Esophagus muscularis mucosa (tissue), 4 donors: ENCODE results near the gene LMOD1. TPM values are rescaled to one million over a fixed set of nuclear protein-coding genes. Genes with fewer than 3 reads are reported as not detected.

Experiments
- DNase-seq: peaks from one replicate; pipeline ENCODE4 v3.0.0-alpha.2; 2017; ENCODE audit errors: extremely low spot score
- H3K27ac ChIP-seq, 4 donors: fragments of 200-600 bp; sonication (generic); replicated peaks in 1 of 4; 1 replicate in 3 of 4; 2 replicates in 1 of 4; pipeline ENCODE4 v1.5.1; 2016 to 2019; ENCODE audit warnings: mild to moderate bottlenecking in 1 of 4
- H3K27me3 ChIP-seq, 4 donors: fragments of 200-600 bp; sonication (generic); one replicate each; pipeline versions ENCODE4 v1.5.1 to v1.6.0; 2016 to 2019
- H3K36me3 ChIP-seq, 4 donors: fragments of 200-600 bp; sonication (generic); one replicate each; pipeline ENCODE4 v1.5.1; 2016 to 2019
- H3K4me1 ChIP-seq, 4 donors: fragments of 200-600 bp; sonication (generic); one replicate each; pipeline ENCODE4 v1.5.1; 2016 to 2019
- H3K4me3 ChIP-seq, 4 donors: fragments of 200-600 bp; sonication (generic); 1 replicate in 2 of 4; 2 replicates in 2 of 4; pipeline ENCODE4 v1.5.1; 2016 to 2019; ENCODE audit warnings: mild to moderate bottlenecking in 4 of 4, moderate library complexity in 1 of 4
- H3K9me3 ChIP-seq, 4 donors: fragments of 200-600 bp; sonication (generic); 1 replicate in 3 of 4; 2 replicates in 1 of 4; pipeline ENCODE4 v1.5.1; 2016 to 2019
- CTCF ChIP-seq, 3 experiments: fragments of 200-600 bp in 2 of 3; fragments of 450-650 bp in 1 of 3; sonication (generic) in 2 of 3; IDR thresholded peaks; one replicate each; pipeline ENCODE4 v1.5.1; 2017 to 2019; ENCODE audit warnings: antibody characterized with exemption in 3 of 3, mild to moderate bottlenecking in 2 of 3, moderate library complexity in 1 of 3
- EP300 ChIP-seq: sonication (generic); formaldehyde crosslinking; IDR thresholded peaks from one replicate; pipeline ENCODE4 v1.6.1; 2017; ENCODE audit warnings: antibody characterized with exemption
- POLR2A ChIP-seq: fragments of 450-650 bp; IDR thresholded peaks from one replicate; pipeline ENCODE4 v1.6.1; 2017; ENCODE audit warnings: antibody characterized with exemption, moderate library complexity, mild to moderate bottlenecking, low read depth
- POLR2AphosphoS5 ChIP-seq, 2 donors: sonication (generic); formaldehyde crosslinking; IDR thresholded peaks; one replicate each; pipeline ENCODE4 v1.6.1; 2017; ENCODE audit warnings: antibody characterized with exemption in 2 of 2
- WGBS: methylation state at CpG from one replicate; pipeline ENCODE4 v1.1.5; 2018; 5-methylcytosine and 5-hydroxymethylcytosine counted together
- intact Hi-C: fragments of 100-400 bp; cut with DNase I; formaldehyde crosslinking; loops from one replicate; pipeline ENCODE4 v1.15.1; 2023
- total RNA-seq, 4 donors: library from RNA; depleted of rRNA; stranded (reverse); fragments of >200 nt; gene quantifications; one replicate each; pipeline versions ENCODE4 v1.1.0 to v1.2.1, GENCODE V29; 2016

Gene LMOD1
- total RNA-seq, 4 donors from 2014 or later: 1,021 to 1,618 (median 1,290) TPM

DNA sequence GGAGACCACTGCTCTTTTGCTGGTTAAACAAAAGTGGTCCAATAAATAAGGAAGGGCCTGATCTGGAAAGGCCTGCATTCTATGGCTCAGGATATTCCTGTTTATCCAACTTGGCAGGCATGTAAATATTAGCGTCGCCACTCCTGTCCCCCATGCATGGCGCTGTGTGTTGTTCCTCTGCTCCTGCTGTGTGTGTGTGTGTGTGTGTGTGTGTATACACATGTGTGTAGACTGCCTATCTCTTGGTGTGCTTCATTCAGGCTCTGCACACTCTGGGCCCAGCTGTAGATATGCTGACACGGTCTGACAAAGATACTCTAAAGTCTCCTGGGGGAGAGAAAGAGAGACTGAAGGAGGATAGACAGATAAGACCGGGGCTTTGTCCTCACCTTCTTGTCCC is 6.8 kb downstream of the LMOD1 start:
- DNase-seq: no peak
- TF ChIP-seq CTCF (IDR thresholded peaks at IDR 0.05) (no peak), EP300 (no peak), POLR2AphosphoS5 (IDR thresholded peaks at IDR 0.05) (peak in 1 of 2 donors; percentile 56)
- H3K27me3 ChIP-seq: no peaks in the 10 kb centered on the region
- intact Hi-C loops: no loop called here
- peak overlapping the region; percentile 74 to 91 (median 82) for H3K4me3 ChIP-seq
- H3K36me3 ChIP-seq: peaks cover 0 to 18% (median 3%) of the 10 kb centered on the region in 4 donors
- H3K9me3 ChIP-seq: no peaks in the 10 kb centered on the region
- WGBS: 37% methylated on average over 3 of the region's 5 CpGs
- peak overlapping the region; percentile 92 to 95 (median 94) for H3K27ac ChIP-seq
- H3K4me1 ChIP-seq: peaks cover 6 to 70% (median 69%) of the 10 kb centered on the region in 4 donors

- 39% methylated on average over 4 of the region's 4 CpGs for WGBS
- Histone ChIP-seq H3K36me3 (peaks cover 0 to 22% (median 3%) of the 10 kb centered on the region in 4 donors), H3K9me3 (no peaks in the 10 kb centered on the region), H3K4me1 (peaks cover 6 to 74% (median 73%) of the 10 kb centered on the region in 4 donors), H3K4me3 (peak overlapping the region; percentile 74 to 91 (median 82)), H3K27ac (peak overlapping the region; percentile 92 to 95 (median 94)), H3K27me3 (no peaks in the 10 kb centered on the region)
- no peak for DNase-seq
- intact Hi-C loops: no loop called here
- TF ChIP-seq POLR2AphosphoS5 (IDR thresholded peaks at IDR 0.05) (peak in 1 of 2 donors; percentile 1), EP300 (no peak)
These were observed 7.2 kb downstream of the LMOD1 start for GRCh38 chr1:201939148-201939547.

- H3K4me1 ChIP-seq: peaks cover 6 to 80% (median 79%) of the 10 kb centered on the region in 4 donors
- H3K9me3 ChIP-seq: no peaks in the 10 kb centered on the region
- H3K4me3 ChIP-seq: peak overlapping the region; percentile 27 to 91 (median 82)
- intact Hi-C loops: no loop called here
- H3K36me3 ChIP-seq: peaks cover 0 to 22% (median 3%) of the 10 kb centered on the region in 4 donors
- no peak for DNase-seq
- peak overlapping the region; percentile 92 to 95 (median 94) for H3K27ac ChIP-seq
- no peaks in the 10 kb centered on the region for H3K27me3 ChIP-seq
- TF ChIP-seq POLR2AphosphoS5 (IDR thresholded peaks at IDR 0.05): peak in 1 of 2 donors; percentile 45
- no peak for TF ChIP-seq POLR2A
- 39% methylated on average over 3 of the region's 4 CpGs for WGBS
These were observed 7.8 kb downstream of the LMOD1 start for GRCh38 chr1:201938440-201939035.

- Histone ChIP-seq H3K36me3 (peaks cover 0 to 16% (median 4%) of the 10 kb centered on the region in 4 donors), H3K4me1 (peaks cover 6 to 88% (median 83%) of the 10 kb centered on the region in 4 donors), H3K27me3 (no peaks in the 10 kb centered on the region), H3K4me3 (peak overlapping the region; percentile 27 to 91 (median 82)), H3K9me3 (no peaks in the 10 kb centered on the region), H3K27ac (peak overlapping the region; percentile 92 to 95 (median 94))
- TF ChIP-seq EP300 (no peak), POLR2AphosphoS5 (IDR thresholded peaks at IDR 0.05) (peak in 1 of 2 donors; percentile 61)
- intact Hi-C loops: no loop called here
- no peak for DNase-seq
- WGBS: 34% methylated on average over 5 of the region's 5 CpGs
These were observed 8.6 kb downstream of the LMOD1 start for GRCh38 chr1:201937624-201938213.

DNA sequence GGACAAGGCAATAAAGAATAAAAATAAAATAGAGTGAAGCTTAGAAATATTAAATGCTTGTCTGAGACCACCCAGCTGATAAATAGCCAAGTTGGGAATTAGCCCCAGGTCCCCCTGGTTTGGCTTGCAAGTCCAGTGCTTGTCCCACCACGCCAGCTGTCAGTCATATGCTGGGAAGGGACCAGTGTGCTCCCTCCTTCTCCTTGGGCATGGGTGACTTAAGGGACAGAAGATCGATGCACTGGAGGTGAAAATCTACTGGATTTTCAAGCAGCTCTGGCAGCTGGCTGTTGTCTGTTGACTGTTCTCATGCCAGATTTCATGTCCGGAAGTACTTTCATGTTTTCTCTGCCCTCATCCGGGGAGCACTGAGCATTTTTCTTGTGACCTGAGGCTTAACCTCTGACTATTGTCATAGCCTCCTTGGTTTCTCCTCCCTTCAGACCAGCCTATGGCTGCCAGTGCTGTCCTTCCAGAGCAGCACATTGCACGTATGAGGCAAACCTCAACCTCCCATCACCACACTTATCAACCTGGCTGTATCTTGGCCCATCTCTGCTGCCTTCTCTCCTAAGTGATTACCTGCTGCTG is 12.4 kb downstream of the LMOD1 start:
- peak in 1 of 2 donors; percentile 75 for TF ChIP-seq POLR2AphosphoS5 (IDR thresholded peaks at IDR 0.05)
- TF ChIP-seq EP300: no peak
- TF ChIP-seq CTCF (IDR thresholded peaks at IDR 0.05): no peak
- TF ChIP-seq POLR2A: no peak
- no peaks in the 10 kb centered on the region for H3K27me3 ChIP-seq
- 42% methylated on average over 5 of the region's 5 CpGs for WGBS
- H3K4me1 ChIP-seq: peaks cover 2 to 100% (median 96%) of the 10 kb centered on the region in 4 donors
- H3K9me3 ChIP-seq: no peaks in the 10 kb centered on the region
- H3K27ac ChIP-seq: peak overlapping the region; percentile 92 to 95 (median 94)
- H3K36me3 ChIP-seq: peaks cover 0 to 45% (median 13%) of the 10 kb centered on the region in 4 donors
- intact Hi-C loops: no loop called here
- DNase-seq: no peak
- peak overlapping the region in 2 of 4 donors; percentile 19 to 22 for H3K4me3 ChIP-seq

GRCh38 chr1:201930803-201931202 is 15.5 kb downstream of the LMOD1 start:
- Histone ChIP-seq H3K4me3 (no peak overlapping the region), H3K27me3 (no peaks in the 10 kb centered on the region), H3K27ac (peak overlapping the region; percentile 48 to 95 (median 86)), H3K4me1 (peaks cover 0 to 100% (median 97%) of the 10 kb centered on the region in 4 donors), H3K36me3 (peaks cover 0 to 53% (median 13%) of the 10 kb centered on the region in 4 donors), H3K9me3 (no peaks in the 10 kb centered on the region)
- TF ChIP-seq CTCF (IDR thresholded peaks at IDR 0.05) (no peak), POLR2AphosphoS5 (IDR thresholded peaks at IDR 0.05) (peak in 1 of 2 donors; percentile 27), EP300 (no peak), POLR2A (no peak)
- DNase-seq: no peak
- intact Hi-C loops: no loop called here
- WGBS: 51% methylated on average over 5 of the region's 5 CpGs
